MM.1S (cell line): ENCODE measurements around the gene DPP6.

Experiments
- EZH2 ChIP-seq: fragments of 300-600 bp; sonication (generic); optimal IDR thresholded peaks from 2 replicates; pipeline ENCODE3; 2017; ENCODE audit warnings: low read depth, mild to moderate bottlenecking, antibody characterized with exemption, low read length, mixed read lengths
- TF ChIP-seq, protein P1 (sequence below): fragments of 300-600 bp; sonication (generic); IDR thresholded peaks from 2 replicates; pipeline ENCODE4 v1.5.1; 2016; ENCODE audit warnings: antibody characterized with exemption, low read length, mixed read lengths

DNA sequence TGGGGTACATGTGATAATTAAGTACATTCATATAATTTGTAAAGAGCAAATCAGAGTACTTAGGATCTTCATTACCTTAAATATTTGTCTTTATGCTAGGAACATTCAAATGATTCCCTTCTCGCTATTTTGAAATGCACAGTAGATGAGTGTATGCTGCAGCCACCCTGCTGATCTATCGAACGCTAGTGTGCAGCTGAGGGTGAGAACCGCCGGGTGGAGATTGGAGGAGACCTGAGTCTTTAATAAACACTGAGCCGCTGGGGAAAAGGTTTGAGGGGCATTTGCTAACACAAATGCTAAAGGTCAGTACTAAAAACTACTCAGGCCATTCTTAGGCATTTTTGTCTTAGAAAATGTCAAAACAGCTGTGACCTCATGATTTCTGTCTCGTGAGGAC is 148.0 kb downstream of the DPP6 start:
- TF ChIP-seq EZH2 = no peak
- TF ChIP-seq, protein P1, sequence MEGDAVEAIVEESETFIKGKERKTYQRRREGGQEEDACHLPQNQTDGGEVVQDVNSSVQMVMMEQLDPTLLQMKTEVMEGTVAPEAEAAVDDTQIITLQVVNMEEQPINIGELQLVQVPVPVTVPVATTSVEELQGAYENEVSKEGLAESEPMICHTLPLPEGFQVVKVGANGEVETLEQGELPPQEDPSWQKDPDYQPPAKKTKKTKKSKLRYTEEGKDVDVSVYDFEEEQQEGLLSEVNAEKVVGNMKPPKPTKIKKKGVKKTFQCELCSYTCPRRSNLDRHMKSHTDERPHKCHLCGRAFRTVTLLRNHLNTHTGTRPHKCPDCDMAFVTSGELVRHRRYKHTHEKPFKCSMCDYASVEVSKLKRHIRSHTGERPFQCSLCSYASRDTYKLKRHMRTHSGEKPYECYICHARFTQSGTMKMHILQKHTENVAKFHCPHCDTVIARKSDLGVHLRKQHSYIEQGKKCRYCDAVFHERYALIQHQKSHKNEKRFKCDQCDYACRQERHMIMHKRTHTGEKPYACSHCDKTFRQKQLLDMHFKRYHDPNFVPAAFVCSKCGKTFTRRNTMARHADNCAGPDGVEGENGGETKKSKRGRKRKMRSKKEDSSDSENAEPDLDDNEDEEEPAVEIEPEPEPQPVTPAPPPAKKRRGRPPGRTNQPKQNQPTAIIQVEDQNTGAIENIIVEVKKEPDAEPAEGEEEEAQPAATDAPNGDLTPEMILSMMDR = no peak
